OCI-LY7 (cell line): Measurements from ENCODE around the gene ZAR1L.

ENCODE experiments used
- CTCF ChIP-seq: fragments of 200-600 bp; sonication (generic); conservative IDR thresholded peaks from 2 replicates; pipeline ENCODE4 v1.5.1; 2014; ENCODE audit warnings: mild to moderate bottlenecking, antibody characterized with exemption, low read length, moderate library complexity, mixed read lengths
- EZH2phosphoT487 ChIP-seq: fragments of 200-600 bp; sonication (generic); IDR thresholded peaks from 2 replicates; pipeline ENCODE4 v1.6.1; 2018; ENCODE audit warnings: low read depth, borderline replicate concordance, mild to moderate bottlenecking, mixed run types, antibody characterized with exemption, low read length, moderate library complexity, mixed read lengths

- TF ChIP-seq CTCF (no peak), EZH2phosphoT487 (no peak)
These were observed 59.4 kb downstream of the ZAR1L start for GRCh38 chr13:32255724-32256109.
